Measurements from ENCODE around the gene SEC62.

Gene SEC62

DNA sequence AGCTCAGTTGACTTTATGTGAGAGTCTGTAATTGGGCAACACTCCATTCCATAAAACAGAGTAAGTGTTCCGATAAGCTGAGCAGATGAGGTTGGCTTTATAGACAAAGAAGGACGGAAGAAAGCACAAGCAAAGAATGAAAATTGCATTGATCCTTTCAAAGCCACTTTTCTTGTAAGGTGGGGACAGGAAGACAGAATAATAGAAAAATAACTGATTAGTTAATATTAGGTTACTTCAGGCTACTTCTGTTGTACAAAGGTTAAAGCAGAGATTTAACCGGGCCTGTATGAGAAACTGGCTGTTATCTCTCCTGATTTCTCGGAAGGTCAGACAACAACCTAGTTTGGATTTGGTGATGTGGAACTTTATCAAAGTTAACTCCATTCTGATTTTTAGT lies 55.7 kb downstream of the SEC62 start:
- DNase-seq: no peak

DNA sequence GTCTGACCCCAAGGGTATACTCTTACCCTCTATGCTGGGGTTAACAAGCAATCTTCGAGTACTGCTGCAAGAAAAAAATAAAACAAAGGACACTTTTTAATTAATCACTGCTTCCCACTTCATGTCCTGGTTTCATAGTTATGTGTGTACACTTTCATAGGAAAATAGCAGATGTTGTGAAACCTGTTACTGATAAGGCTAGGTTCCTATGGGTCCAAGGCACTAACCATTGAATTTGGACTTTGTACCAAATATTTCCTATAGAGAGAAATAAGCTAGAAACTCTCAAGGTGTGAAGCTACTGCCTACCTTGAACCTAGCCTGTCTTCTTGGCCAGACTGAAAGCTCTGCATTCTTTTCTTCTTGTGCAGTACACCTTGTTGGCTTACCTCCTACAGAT lies 56.6 kb downstream of the SEC62 start:
- no peak for DNase-seq

GRCh38 chr3:170024581-170024980 lies 58.0 kb downstream of the SEC62 start:
- DNase-seq: no peak

DNA sequence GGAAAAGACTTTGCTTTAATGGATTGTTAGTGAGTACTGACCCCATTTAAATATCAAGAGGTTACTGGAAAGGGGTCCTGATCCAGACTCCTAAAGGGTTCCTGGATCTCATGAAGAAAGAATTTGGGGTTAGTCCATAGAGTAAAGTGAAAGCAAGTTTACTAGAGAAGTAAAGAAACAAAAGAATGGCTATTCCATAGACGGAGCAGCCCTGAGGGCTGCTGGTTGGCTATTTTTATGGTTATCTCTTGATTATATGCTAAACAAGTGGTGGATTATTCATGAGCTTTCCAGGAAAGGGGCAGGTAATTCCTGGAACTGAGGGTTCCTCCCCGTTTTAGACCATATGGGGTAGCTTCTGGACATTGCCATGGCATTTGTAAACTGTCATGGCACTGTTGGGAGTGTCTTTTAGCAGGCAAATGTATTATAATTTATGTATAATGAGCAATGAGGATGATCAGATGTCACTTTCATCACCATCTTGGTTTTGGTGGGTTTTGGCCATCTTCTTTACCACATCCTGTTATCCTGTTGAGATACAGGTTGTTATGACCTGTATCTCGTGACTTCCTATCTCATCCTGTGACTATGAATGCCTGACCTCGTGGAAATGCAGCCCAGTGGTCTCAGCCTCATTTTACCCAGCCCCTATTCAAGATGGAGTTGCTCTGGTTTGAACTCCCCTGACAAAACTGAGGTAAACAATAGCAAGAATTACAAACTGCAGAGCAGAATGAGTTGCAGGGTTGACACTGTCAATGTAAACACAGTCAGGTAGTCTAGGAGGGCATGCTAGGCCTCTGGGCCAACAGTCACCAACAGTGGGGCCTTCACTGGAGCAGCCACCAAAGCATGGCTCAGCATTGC lies 60.9 kb downstream of the SEC62 start:
- DNase-seq: no peak

DNA sequence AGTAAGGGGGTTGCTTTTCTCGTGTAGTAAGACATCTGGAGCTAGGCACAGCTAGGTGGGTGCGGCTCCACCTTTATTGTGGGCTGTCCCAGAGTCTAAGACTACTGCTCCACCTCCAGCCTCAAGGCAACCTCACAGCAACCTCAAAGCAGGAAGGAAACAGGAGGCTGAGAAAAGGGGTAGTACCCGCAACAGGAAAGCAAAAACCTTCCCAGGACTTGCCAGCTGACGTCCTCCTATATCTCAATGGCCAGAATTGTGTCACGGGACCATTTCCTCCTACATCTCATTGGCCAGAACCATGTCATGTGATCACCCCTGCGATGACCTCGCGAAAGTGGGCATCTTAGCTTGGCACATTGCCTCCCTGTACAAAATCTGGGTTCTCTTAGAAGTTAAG lies 66.9 kb downstream of the SEC62 start:
- DNase-seq: no peak

DNA sequence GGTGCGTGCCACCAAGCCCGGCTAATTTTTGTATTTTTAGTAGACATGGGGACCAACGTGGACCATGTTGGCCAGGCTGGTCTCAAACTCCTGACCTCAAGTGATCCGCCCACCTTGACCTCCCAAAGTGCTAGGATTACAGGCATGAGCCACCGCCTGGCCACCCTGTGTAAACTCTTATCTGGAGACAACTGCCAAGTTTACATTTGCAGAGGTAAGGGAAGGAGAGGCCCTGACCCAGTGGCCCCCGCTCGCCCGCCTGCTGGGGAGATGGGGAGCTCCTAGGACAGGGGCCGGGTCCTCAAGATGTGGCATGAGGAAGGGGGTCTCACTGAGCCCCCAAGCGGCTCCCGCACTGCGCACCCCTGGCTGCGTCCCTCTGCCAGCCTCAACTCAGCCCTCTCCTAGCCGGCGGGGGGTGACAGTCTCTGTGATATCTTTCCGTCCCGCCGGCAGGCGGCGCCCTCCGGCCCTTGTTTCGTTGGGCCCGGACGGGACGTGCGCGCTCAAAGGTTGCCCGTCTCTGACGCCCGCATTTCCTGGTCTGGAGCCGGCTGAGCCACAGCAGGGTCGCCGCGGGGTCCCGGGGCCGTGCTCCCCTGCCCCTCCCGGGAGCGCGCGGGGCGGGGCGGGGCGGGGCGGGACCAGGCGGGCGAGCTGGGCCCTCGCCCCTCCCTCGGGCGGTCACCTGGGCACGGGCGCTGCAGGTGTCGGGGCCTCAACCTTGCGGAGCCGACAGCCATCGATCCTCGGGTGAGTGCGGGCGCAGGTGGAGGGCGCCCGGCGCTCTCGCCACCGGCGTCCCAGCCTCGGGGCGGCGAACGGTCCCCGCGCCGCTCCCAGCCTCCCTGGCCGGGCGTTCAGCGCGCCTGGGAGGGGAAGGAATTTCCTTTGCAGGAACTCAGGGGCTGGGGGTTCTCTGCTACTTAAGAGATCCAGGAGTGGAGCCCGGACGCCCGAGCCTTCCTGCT lies 71.1 kb downstream of the SEC62 start, which contains the start of gene GPR160:
Gene GPR160 (plus strand): TSS at position 533 of the 971 bp plus-strand sequence. CDS start 45,978 bp downstream, outside the sequence.
- peak; percentile 48 for DNase-seq

GRCh38 chr3:170038434-170039110 lies 72.0 kb downstream of the SEC62 start:
- DNase-seq: no peak

GRCh38 chr3:170040418-170040817 lies 73.8 kb downstream of the SEC62 start:
- no peak for DNase-seq

DNA sequence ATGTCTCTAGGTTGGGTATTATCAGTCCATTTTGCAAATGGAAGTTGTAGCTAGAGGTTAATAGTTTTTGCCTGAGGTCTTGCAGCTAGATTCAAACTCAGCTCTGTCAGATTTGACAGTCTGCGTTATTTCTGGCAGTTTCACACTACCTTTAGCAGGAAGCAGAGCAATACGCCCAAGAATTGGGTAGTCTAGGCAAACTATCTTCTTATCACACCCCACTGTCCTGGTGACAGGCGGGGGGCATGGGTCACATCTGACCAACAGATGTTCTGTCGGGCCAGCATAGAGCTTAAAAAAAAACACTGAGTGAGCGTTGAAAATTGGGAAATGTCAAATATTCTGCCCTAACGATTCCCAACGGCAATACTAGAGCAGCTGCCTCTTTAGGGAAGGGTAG lies 76.9 kb downstream of the SEC62 start:
- DNase-seq: no peak

DNA sequence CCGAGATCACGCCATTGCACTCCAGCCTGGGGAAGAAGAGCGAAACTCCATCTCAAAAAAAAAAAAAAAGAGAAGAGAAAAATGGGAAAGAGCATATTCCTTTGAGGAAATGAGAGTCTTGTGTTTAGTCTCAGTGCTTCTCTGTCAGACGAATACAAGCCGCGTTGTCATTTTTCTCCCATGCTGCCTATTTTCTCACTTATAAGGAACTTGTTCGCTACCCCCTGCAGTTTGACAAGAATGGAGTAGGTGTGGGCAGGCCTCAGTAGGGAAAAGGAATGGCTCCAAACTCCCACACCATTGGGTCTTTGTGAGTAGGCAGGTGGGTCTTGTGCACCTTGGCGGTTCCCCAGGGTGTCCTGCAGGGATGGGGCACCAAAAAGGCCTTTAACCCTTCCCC lies 77.7 kb downstream of the SEC62 start:
- no peak for DNase-seq

GRCh38 chr3:170044795-170045244 lies 78.2 kb downstream of the SEC62 start:
- no peak for DNase-seq

DNA sequence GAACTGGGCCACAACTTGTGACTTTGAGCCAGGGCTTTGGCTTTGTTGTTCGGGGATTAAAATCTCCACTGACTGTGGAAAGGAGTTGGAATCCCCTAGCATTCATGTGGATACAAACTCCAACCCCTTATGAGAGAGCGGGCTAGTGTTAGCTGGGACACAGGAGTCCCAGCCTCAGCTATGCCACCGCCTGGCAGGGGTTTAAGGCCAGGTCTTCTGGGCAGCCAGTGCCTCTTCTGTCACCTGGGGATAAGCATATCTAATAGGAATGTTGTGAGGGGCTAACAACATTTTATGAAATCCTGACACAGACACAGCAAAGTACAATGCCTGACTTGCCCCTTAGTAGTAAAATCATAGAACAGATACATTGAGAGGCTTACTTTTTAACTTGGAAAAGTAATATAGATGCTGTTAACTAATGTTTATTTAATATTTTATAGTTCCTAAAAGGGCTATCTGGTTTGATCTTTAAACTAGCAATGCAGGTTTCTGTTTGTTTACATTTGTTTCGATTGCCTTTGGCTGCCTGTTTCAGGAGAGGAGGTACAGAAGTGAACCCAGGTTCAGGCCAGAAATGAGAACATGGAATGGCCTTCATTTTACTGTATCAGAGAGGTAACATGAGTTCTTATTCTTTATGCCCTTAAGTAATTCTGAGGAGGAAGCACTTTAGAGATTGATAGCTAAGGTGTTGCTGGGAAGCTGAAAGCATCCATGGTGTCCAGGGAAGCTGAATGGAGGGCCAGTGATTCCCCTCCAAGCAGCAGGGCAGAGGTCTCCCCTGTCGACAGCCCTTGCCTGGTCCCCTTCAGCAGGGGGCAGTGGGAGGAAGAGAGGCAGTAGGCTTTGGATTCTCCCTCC lies 79.9 kb downstream of the SEC62 start:
- DNase-seq: no peak

DNA sequence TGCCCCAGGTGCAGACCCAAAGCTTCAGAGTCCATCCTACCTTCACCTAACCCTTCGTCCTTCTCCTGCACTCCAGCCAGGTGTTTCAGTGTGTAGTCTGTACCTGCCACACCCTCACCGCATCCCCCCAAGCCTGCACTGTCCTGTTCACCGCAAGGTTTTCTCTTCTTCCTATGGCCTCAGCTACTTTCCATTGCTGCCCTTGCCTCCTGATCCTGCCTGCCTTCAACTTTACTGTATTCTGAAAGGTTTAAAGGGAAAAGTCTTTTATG lies 80.5 kb downstream of the SEC62 start:
- DNase-seq: no peak
